T-cell (primary cell): Measurements from ENCODE around the gene FAM53B. TPM values are rescaled to one million over a fixed set of nuclear protein-coding genes. Genes with fewer than 3 reads are reported as not detected.
"Not testable (repeated sequence)": the region's sequence is repeated elsewhere in the genome, so short reads cannot be mapped to it uniquely, and the experiment has no call there.

Experiments
- ATAC-seq, 4 experiments: fragments of 200-7000 bp in 3 of 4; fragments of 150-1000 bp in 1 of 4; cut with Tn5 transposase; replicated peaks in 1 of 4; 1 replicate in 3 of 4; 2 replicates in 1 of 4; pipeline ENCODE4 v1.10.0; 2021; ENCODE audit warnings: moderate library complexity in 3 of 4, mild to moderate bottlenecking in 2 of 4, moderate number of reproducible peaks in 1 of 4
- CTCF ChIA-PET, 2 donors: fragments of 300-600 bp; sonication (Branson Sonifier 250); formaldehyde crosslinking; loops; one replicate each; lab custom pipeline; 2022; ENCODE audit warnings: antibody characterized with exemption in 2 of 2; lab: Charles Lee
- POLR2A ChIA-PET, 2 donors: fragments of 300-600 bp; sonication (Branson Sonifier 250); formaldehyde crosslinking; loops; one replicate each; lab custom pipeline; 2022; ENCODE audit warnings: antibody characterized with exemption in 2 of 2; lab: Charles Lee
- DNase-seq, 35 experiments: peaks; one replicate each; pipeline versions ENCODE4 v3.0.0 to v3.0.0-alpha.2; 2013 to 2023
- H3K27ac ChIP-seq: one replicate; pipeline ENCODE4 v1.5.1; 2013; ENCODE audit warnings: low read length
- H3K27me3 ChIP-seq, 2 experiments: replicated peaks in 1 of 2; 1 replicate in 1 of 2; 2 replicates in 1 of 2; pipeline versions ENCODE4 v1.6.1 to v1.7.0; 2013; ENCODE audit warnings: low read length in 1 of 2, mixed read lengths in 1 of 2; ENCODE audit not compliant: control insufficient read depth in 2 of 2, insufficient read depth in 2 of 2; ENCODE audit errors: extremely low read depth in 1 of 2
- H3K36me3 ChIP-seq, 2 donors: 1 replicate in 1 of 2; 2 replicates in 1 of 2; pipeline versions ENCODE4 v1.6.1 to v1.7.0; 2013; ENCODE audit warnings: low read length in 1 of 2; ENCODE audit not compliant: control insufficient read depth in 2 of 2, insufficient read depth in 1 of 2; ENCODE audit errors: extremely low read depth in 1 of 2
- H3K4me1 ChIP-seq, 2 experiments: 1 replicate in 1 of 2; 2 replicates in 1 of 2; pipeline versions ENCODE4 v1.6.1 to v1.7.0; 2013; ENCODE audit warnings: low read length in 2 of 2, mixed read lengths in 1 of 2; ENCODE audit not compliant: insufficient read depth in 2 of 2, control insufficient read depth in 1 of 2; ENCODE audit errors: extremely low read depth in 1 of 2
- H3K4me3 ChIP-seq, 2 donors: 1 replicate in 1 of 2; 2 replicates in 1 of 2; pipeline versions ENCODE4 v1.5.1 to v1.7.0; 2013; ENCODE audit warnings: mild to moderate bottlenecking in 2 of 2, low read length in 1 of 2, moderate library complexity in 1 of 2; ENCODE audit not compliant: control insufficient read depth in 1 of 2; ENCODE audit errors: extremely low read depth in 1 of 2
- H3K9me3 ChIP-seq: 2 replicates; pipeline ENCODE4 v1.7.0; 2013
- H3K27ac Mint-ChIP-seq, 2 donors: one replicate each; pipeline ENCODE4 v1.8.0; 2020 to 2021; ENCODE audit warnings: mild to moderate bottlenecking in 2 of 2, mixed read lengths in 2 of 2
- H3K27me3 Mint-ChIP-seq, 2 donors: one replicate each; pipeline ENCODE4 v1.8.0; 2021 to 2022; ENCODE audit warnings: mixed read lengths in 2 of 2
- H3K36me3 Mint-ChIP-seq: one replicate; pipeline ENCODE4 v1.8.0; 2021; ENCODE audit warnings: mixed read lengths
- H3K4me1 Mint-ChIP-seq, 3 donors: one replicate each; pipeline ENCODE4 v1.8.0; 2020 to 2022; ENCODE audit warnings: mixed read lengths in 3 of 3, mild to moderate bottlenecking in 1 of 3
- H3K4me3 Mint-ChIP-seq, 3 donors: one replicate each; pipeline ENCODE4 v1.8.0; 2020 to 2022; ENCODE audit warnings: mild to moderate bottlenecking in 3 of 3, mixed read lengths in 3 of 3, moderate library complexity in 3 of 3
- H3K9me3 Mint-ChIP-seq, 3 donors: one replicate each; pipeline ENCODE4 v1.8.0; 2020 to 2022; ENCODE audit warnings: mixed read lengths in 3 of 3
- WGBS: methylation state at CpG from one replicate; pipeline ENCODE4 v1.1.5; 2013; ENCODE audit warnings: missing lambda C conversion rate; ENCODE audit not compliant: insufficient coverage; 5-methylcytosine and 5-hydroxymethylcytosine counted together
- total RNA-seq, 35 experiments: library from RNA in 6 of 35; stranded (reverse) in 6 of 35; fragments of 120-200 nt in 1 of 35; gene quantifications; one replicate each; pipeline versions ENCODE4 v1.2.1 to v1.2.4 and lab custom pipeline; 2013 to 2026

The FAM53B gene
- total RNA-seq, 5 donors from 2014 or later (not counting 1 experiment from before 2014, with no cell fraction given) = 39.3 to 86.5 (median 52.3) TPM

DNA sequence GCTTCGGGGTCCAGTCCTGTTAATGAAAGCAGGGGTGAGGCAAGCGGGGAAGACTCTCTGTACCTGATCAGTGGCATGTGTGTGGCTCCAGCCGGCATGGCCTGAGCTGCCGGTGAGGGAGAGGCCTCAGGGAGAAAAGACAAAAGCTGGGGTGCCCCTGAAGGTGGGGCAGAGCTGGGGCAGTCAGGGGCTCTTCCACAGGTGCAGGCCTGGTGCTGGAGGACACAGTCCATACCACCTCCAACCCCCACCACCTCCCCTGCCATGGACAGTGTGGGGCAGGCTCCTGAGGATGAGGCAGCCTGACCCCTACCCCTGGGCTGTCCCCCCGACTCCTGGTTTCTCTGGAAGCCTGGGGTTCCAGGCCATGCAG, 153.1 kb downstream of the FAM53B start:
- WGBS = 90% methylated on average over 3 of the region's 5 CpGs
- POLR2A ChIA-PET = no interaction called here
- no peaks in the 10 kb centered on the region for H3K27me3 Mint-ChIP-seq

GRCh38 chr10:124590216-124591122, 153.7 kb downstream of the FAM53B start:
- CTCF ChIA-PET = interaction anchor here in 1 of 2 donors (0.6 kb wide), 1 partner anchor 155 kb away, joined by 3 read pairs; no protein-coding TSS in a partner anchor
- Histone ChIP-seq H3K27ac (no peak overlapping the region), H3K9me3 (no peaks in the 10 kb centered on the region), H3K27me3 (peaks cover 0 to 2% of the 10 kb centered on the region in 2 experiments), H3K4me3 (no peak overlapping the region), H3K4me1 (no peaks in the 10 kb centered on the region), H3K36me3 (peaks cover 0 to 12% of the 10 kb centered on the region in 2 donors)
- Mint-ChIP-seq H3K27me3 (no peaks in the 10 kb centered on the region), H3K4me3 (no peak overlapping the region), H3K27ac (no peak overlapping the region), H3K9me3 (peaks cover 0 to 5% (median 3%) of the 10 kb centered on the region in 3 donors), H3K4me1 (peaks cover 0 to 4% (median 1%) of the 10 kb centered on the region in 3 donors), H3K36me3 (peaks cover 13% of the 10 kb centered on the region)
- POLR2A ChIA-PET = no interaction called here
- DNase-seq (no peak), ATAC-seq (no peak)
- WGBS = 95% methylated on average over 22 of the region's 23 CpGs

More for the DNA sequence above, 153.1 kb downstream of the FAM53B start:
- Mint-ChIP-seq H3K4me3 (no peak overlapping the region), H3K36me3 (peaks cover 13% of the 10 kb centered on the region), H3K4me1 (peaks cover 0 to 6% (median 6%) of the 10 kb centered on the region in 3 donors), H3K27ac (no peak overlapping the region), H3K9me3 (peaks cover 0 to 5% (median 3%) of the 10 kb centered on the region in 3 donors)
- CTCF ChIA-PET = no interaction called here
- no peaks in the 10 kb centered on the region for H3K4me1 ChIP-seq
- DNase-seq (no peak), ATAC-seq (no peak)
- no peak overlapping the region for H3K27ac ChIP-seq
- peaks cover 0 to 12% of the 10 kb centered on the region in 2 donors for H3K36me3 ChIP-seq
- H3K27me3 ChIP-seq = peaks cover 0 to 2% of the 10 kb centered on the region in 2 experiments
- no peak overlapping the region for H3K4me3 ChIP-seq
- H3K9me3 ChIP-seq = no peaks in the 10 kb centered on the region

GRCh38 chr10:124589491-124590041, 154.6 kb downstream of the FAM53B start:
- Mint-ChIP-seq H3K27ac (no peak overlapping the region), H3K27me3 (no peaks in the 10 kb centered on the region), H3K9me3 (peaks cover 0 to 5% (median 3%) of the 10 kb centered on the region in 3 donors), H3K4me3 (no peak overlapping the region), H3K4me1 (peaks cover 0 to 4% (median 0%) of the 10 kb centered on the region in 3 donors), H3K36me3 (peaks cover 13% of the 10 kb centered on the region)
- Histone ChIP-seq H3K9me3 (no peaks in the 10 kb centered on the region), H3K4me1 (no peaks in the 10 kb centered on the region), H3K4me3 (no peak overlapping the region), H3K27ac (no peak overlapping the region), H3K36me3 (peaks cover 0 to 8% of the 10 kb centered on the region in 2 donors), H3K27me3 (peaks cover 0 to 2% of the 10 kb centered on the region in 2 experiments)
- WGBS = 94% methylated on average over 22 of the region's 24 CpGs
- no peak for ATAC-seq
- DNase-seq = no peak
- ChIA-PET CTCF (interaction anchor here in 1 of 2 donors (0.6 kb wide), 1 partner anchor 156 kb away, joined by 3 read pairs; no protein-coding TSS in a partner anchor), POLR2A (no interaction called here)

GRCh38 chr10:124588736-124589490, 155.3 kb downstream of the FAM53B start:
- no peak for ATAC-seq

DNA sequence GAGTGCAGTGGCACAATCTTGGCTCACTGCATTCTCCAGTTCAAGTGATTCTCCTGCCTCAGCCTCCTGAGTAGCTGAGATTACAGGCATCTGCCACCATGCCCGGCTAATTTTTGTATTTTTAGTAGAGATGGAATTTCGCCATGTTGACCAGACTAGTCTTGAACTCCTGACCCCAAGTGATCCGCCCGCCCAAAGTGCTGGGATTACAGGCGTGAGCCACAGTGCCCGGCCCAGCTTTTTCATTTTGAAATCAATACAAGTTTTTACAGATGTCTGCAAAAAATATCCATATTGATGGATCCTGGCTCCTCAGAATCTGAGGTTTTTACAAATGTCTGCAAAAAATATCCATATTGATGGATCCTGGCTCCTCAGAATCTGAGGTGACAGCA, 155.8 kb downstream of the FAM53B start:
- H3K27ac ChIP-seq, H3K4me3 ChIP-seq, H3K4me3 Mint-ChIP-seq, H3K27me3 Mint-ChIP-seq, H3K27me3 ChIP-seq, H3K4me1 Mint-ChIP-seq, DNase-seq, ATAC-seq, H3K9me3 Mint-ChIP-seq, H3K4me1 ChIP-seq, H3K9me3 ChIP-seq, H3K36me3 ChIP-seq, CTCF ChIA-PET, H3K27ac Mint-ChIP-seq: not testable (repeated sequence)
- POLR2A ChIA-PET = interaction anchor here in 1 of 2 donors (0.7 kb wide), 1 partner anchor 146 kb away, joined by 3 read pairs; no protein-coding TSS in a partner anchor
- peaks cover 19% of the 10 kb centered on the region for H3K36me3 Mint-ChIP-seq
- 100% methylated on average over 4 of the region's 6 CpGs for WGBS

More at GRCh38 chr10:124588736-124589490, 155.3 kb downstream of the FAM53B start:
- Histone ChIP-seq H3K27me3 (peaks cover 0 to 2% of the 10 kb centered on the region in 2 experiments), H3K4me1 (no peaks in the 10 kb centered on the region), H3K27ac (no peak overlapping the region), H3K4me3 (no peak overlapping the region), H3K9me3 (no peaks in the 10 kb centered on the region), H3K36me3 (peaks cover 0 to 8% of the 10 kb centered on the region in 2 donors)
- CTCF ChIA-PET = no interaction called here
- POLR2A ChIA-PET = interaction anchor here in 1 of 2 donors (0.7 kb wide), 1 partner anchor 146 kb away, joined by 3 read pairs; no protein-coding TSS in a partner anchor
- no peak for DNase-seq
- no peak overlapping the region for H3K27ac Mint-ChIP-seq
- no peak overlapping the region for H3K4me3 Mint-ChIP-seq
- H3K27me3 Mint-ChIP-seq = no peaks in the 10 kb centered on the region
- WGBS = 76% methylated on average over 7 of the region's 15 CpGs
- H3K4me1 Mint-ChIP-seq = peaks cover 0 to 4% (median 0%) of the 10 kb centered on the region in 3 donors
- peaks cover 14% of the 10 kb centered on the region for H3K36me3 Mint-ChIP-seq
- peaks cover 0 to 5% (median 3%) of the 10 kb centered on the region in 3 donors for H3K9me3 Mint-ChIP-seq

- H3K36me3 ChIP-seq = peaks cover 0 to 8% of the 10 kb centered on the region in 2 donors
- no peak overlapping the region for H3K27ac ChIP-seq
- Mint-ChIP-seq H3K36me3 (peaks cover 20% of the 10 kb centered on the region), H3K4me1 (peaks cover 0 to 4% (median 0%) of the 10 kb centered on the region in 3 donors), H3K27me3 (no peaks in the 10 kb centered on the region), H3K4me3 (no peak overlapping the region), H3K27ac (no peak overlapping the region), H3K9me3 (peaks cover 0 to 5% (median 3%) of the 10 kb centered on the region in 3 donors)
- H3K27me3 ChIP-seq = peaks cover 0 to 2% of the 10 kb centered on the region in 2 experiments
- no peak for DNase-seq
- no peak for ATAC-seq
- ChIA-PET POLR2A (no interaction called here), CTCF (interaction anchor here in 1 of 2 donors (0.7 kb wide), 1 partner anchor 51 kb away, joined by 11 read pairs; no protein-coding TSS in a partner anchor)
- no peaks in the 10 kb centered on the region for H3K4me1 ChIP-seq
- no peak overlapping the region for H3K4me3 ChIP-seq
- 92% methylated on average over 10 of the region's 11 CpGs for WGBS
- no peaks in the 10 kb centered on the region for H3K9me3 ChIP-seq
Measured at GRCh38 chr10:124587811-124588211, 156.4 kb downstream of the FAM53B start.
